ENCODE measurements around the gene ZNF668. TPM values are rescaled to one million over a fixed set of nuclear protein-coding genes. Genes with fewer than 3 reads are reported as not detected.

The ZNF668 gene
- total and polyA plus RNA-seq, 2 of the 13 experiments (the other 11 are each of a cell fraction or from before 2014, with no cell fraction given), result 3.8 to 9.8 TPM

GRCh38 chr16:31117384-31118222 lies 43.6 kb upstream of the ZNF668 start, which contains the start of gene KAT8 (continued):
- TF ChIP-seq ZBTB26 (CRISPR knock-in tag; IDR thresholded peaks at IDR 0.05; ENCODE audit: borderline replicate concordance) (peak; percentile 39), ZNF550 (CRISPR knock-in tag; IDR thresholded peaks at IDR 0.05; ENCODE audit: borderline replicate concordance) (no peak; the same call in 1 of the 2 replicates), MED8 (CRISPR knock-in tag; IDR thresholded peaks at IDR 0.05; ENCODE audit: insufficient replicate concordance) (no peak), ATF7-NPFF (CRISPR knock-in tag; IDR thresholded peaks at IDR 0.05; ENCODE audit: low read depth) (peak; percentile 82), ZNF652 (CRISPR knock-in tag; IDR thresholded peaks at IDR 0.05; ENCODE audit: borderline replicate concordance, low read depth) (no peak), ZBTB42 (CRISPR knock-in tag; IDR thresholded peaks at IDR 0.05) (no peak), ZNF274 (CRISPR knock-in tag; IDR thresholded peaks at IDR 0.05) (peak; percentile 80; the same call in 1 of the 2 replicates), RFX5 (IDR thresholded peaks at IDR 0.05; ENCODE audit: low read depth, low read length) (no peak), ZNF883 (CRISPR knock-in tag; IDR thresholded peaks at IDR 0.05; ENCODE audit: not compliant biosample characterization) (peak; percentile 73), ZNF670 (CRISPR knock-in tag; IDR thresholded peaks at IDR 0.05; ENCODE audit: borderline replicate concordance) (no peak; the same call in 1 of the 2 replicates), ATM (IDR thresholded peaks at IDR 0.05; ENCODE audit: borderline replicate concordance) (no peak), MBNL3 (CRISPR knock-in tag; conservative IDR thresholded peaks at IDR 0.05) (no peak), ETV5 (CRISPR knock-in tag; IDR thresholded peaks at IDR 0.05; ENCODE audit: borderline replicate concordance) (peak; percentile 55), SPEN (CRISPR knock-in tag; IDR thresholded peaks at IDR 0.05; ENCODE audit: low read depth) (peak; percentile 81; the same call in 1 of the 2 replicates), ZNF597 (CRISPR knock-in tag; IDR thresholded peaks at IDR 0.05) (no peak), TBP (CRISPR knock-in tag; IDR thresholded peaks at IDR 0.05) (no peak), CBX5 (CRISPR knock-in tag; IDR thresholded peaks at IDR 0.05; ENCODE audit: borderline replicate concordance) (no peak), GABPB1 (CRISPR knock-in tag; IDR thresholded peaks at IDR 0.05) (peak; percentile 97), KLF16 (CRISPR knock-in tag; IDR thresholded peaks at IDR 0.05) (peak in 1 of 2 experiments; percentile 94; a peak in 2 of 4 replicates), SNRNP70 (IDR thresholded peaks at IDR 0.05; ENCODE audit: low read depth, low read length) (no peak), SAFB2 (CRISPR knock-in tag; IDR thresholded peaks at IDR 0.05; ENCODE audit: borderline replicate concordance, low read depth) (no peak; the same call in 1 of the 2 replicates), KDM1A (CRISPR knock-in tag; IDR thresholded peaks at IDR 0.05) (no peak), ZNF777 (CRISPR knock-in tag; IDR thresholded peaks at IDR 0.05) (0 out of 2 replicates have a peak, but pooled peaks have one; percentile 26), PREB (CRISPR knock-in tag; IDR thresholded peaks at IDR 0.05) (no peak), EED (CRISPR knock-in tag; IDR thresholded peaks at IDR 0.05) (no peak), MXI1 (IDR thresholded peaks at IDR 0.05; ENCODE audit: borderline replicate concordance, low read depth, low read length) (peak; percentile 64; the same call in 2 of the 3 replicates), TEAD3 (CRISPR knock-in tag; optimal IDR thresholded peaks at IDR 0.05; ENCODE audit: borderline replicate concordance) (peak; percentile 44), ZNF230 (CRISPR knock-in tag; IDR thresholded peaks at IDR 0.05) (peak; percentile 85), JUND (CRISPR knock-in tag; IDR thresholded peaks at IDR 0.05) (no peak)

Measured in HepG2 (cell line).